Nephron (organoid): Measurements from ENCODE around the gene FNBP1.

Source experiments
- H3K27ac Mint-ChIP-seq, 3 experiments: 2 replicates each; pipeline ENCODE4 v1.8.0; 2020; ENCODE audit warnings: mixed read lengths in 3 of 3, mild to moderate bottlenecking in 2 of 3, moderate library complexity in 1 of 3
- H3K27me3 Mint-ChIP-seq: 2 replicates; pipeline ENCODE4 v1.8.0; 2021; ENCODE audit warnings: low read depth, mild to moderate bottlenecking, moderate library complexity, mixed read lengths
- H3K36me3 Mint-ChIP-seq: 2 replicates; pipeline ENCODE4 v1.8.0; 2020; ENCODE audit warnings: low read depth, mixed read lengths
- H3K4me1 Mint-ChIP-seq: 2 replicates; pipeline ENCODE4 v1.8.0; 2020; ENCODE audit warnings: mixed read lengths
- H3K4me3 Mint-ChIP-seq, 3 experiments: 2 replicates each; pipeline ENCODE4 v1.8.0; 2020; ENCODE audit warnings: mild to moderate bottlenecking in 3 of 3, mixed read lengths in 3 of 3, moderate library complexity in 2 of 3
- H3K9me3 Mint-ChIP-seq: 2 replicates; pipeline ENCODE4 v1.8.0; 2020; ENCODE audit warnings: mixed read lengths
- TF ChIP-seq, protein P1 (sequence below), 3 experiments: fragments of 200-600 bp; sonication (generic); IDR thresholded peaks; one replicate each; pipeline ENCODE4 v1.5.0; 2021; ENCODE audit warnings: antibody characterized with exemption in 3 of 3; ENCODE audit not compliant: unreplicated experiment in 3 of 3

The FNBP1 gene

GRCh38 chr9:129858167-129858962, 184.6 kb downstream of the FNBP1 start:
- Mint-ChIP-seq H3K27me3 (peaks cover under 1% of the 10 kb centered on the region), H3K4me3 (no peak overlapping the region), H3K36me3 (peaks cover 41% of the 10 kb centered on the region), H3K9me3 (no peaks in the 10 kb centered on the region), H3K4me1 (no peaks in the 10 kb centered on the region), H3K27ac (no peak overlapping the region)
- TF ChIP-seq, protein P1, sequence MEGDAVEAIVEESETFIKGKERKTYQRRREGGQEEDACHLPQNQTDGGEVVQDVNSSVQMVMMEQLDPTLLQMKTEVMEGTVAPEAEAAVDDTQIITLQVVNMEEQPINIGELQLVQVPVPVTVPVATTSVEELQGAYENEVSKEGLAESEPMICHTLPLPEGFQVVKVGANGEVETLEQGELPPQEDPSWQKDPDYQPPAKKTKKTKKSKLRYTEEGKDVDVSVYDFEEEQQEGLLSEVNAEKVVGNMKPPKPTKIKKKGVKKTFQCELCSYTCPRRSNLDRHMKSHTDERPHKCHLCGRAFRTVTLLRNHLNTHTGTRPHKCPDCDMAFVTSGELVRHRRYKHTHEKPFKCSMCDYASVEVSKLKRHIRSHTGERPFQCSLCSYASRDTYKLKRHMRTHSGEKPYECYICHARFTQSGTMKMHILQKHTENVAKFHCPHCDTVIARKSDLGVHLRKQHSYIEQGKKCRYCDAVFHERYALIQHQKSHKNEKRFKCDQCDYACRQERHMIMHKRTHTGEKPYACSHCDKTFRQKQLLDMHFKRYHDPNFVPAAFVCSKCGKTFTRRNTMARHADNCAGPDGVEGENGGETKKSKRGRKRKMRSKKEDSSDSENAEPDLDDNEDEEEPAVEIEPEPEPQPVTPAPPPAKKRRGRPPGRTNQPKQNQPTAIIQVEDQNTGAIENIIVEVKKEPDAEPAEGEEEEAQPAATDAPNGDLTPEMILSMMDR (IDR thresholded peaks at IDR 0.05; ENCODE audit: unreplicated experiment in 3 of 3), result no peak

GRCh38 chr9:129857207-129857606, 185.8 kb downstream of the FNBP1 start:
- Mint-ChIP-seq H3K9me3 (no peaks in the 10 kb centered on the region), H3K27me3 (no peaks in the 10 kb centered on the region), H3K36me3 (peaks cover 44% of the 10 kb centered on the region), H3K4me1 (no peaks in the 10 kb centered on the region), H3K4me3 (no peak overlapping the region), H3K27ac (no peak overlapping the region)
- TF ChIP-seq, protein P1 (IDR thresholded peaks at IDR 0.05; ENCODE audit: unreplicated experiment in 3 of 3), result no peak

GRCh38 chr9:129854588-129855110, 188.3 kb downstream of the FNBP1 start:
- Mint-ChIP-seq H3K27ac (no peak overlapping the region), H3K4me3 (no peak overlapping the region), H3K4me1 (peaks cover 5% of the 10 kb centered on the region), H3K9me3 (no peaks in the 10 kb centered on the region), H3K27me3 (no peaks in the 10 kb centered on the region), H3K36me3 (peaks cover 52% of the 10 kb centered on the region)
- TF ChIP-seq, protein P1 (IDR thresholded peaks at IDR 0.05; ENCODE audit: unreplicated experiment in 3 of 3), result no peak

- H3K9me3 Mint-ChIP-seq, result no peaks in the 10 kb centered on the region
- H3K27ac Mint-ChIP-seq, result no peak overlapping the region
Observed at GRCh38 chr9:129853614-129854013, 189.4 kb downstream of the FNBP1 start.

GRCh38 chr9:129852579-129852978, 190.4 kb downstream of the FNBP1 start:
- TF ChIP-seq, protein P1 (IDR thresholded peaks at IDR 0.05; ENCODE audit: unreplicated experiment in 3 of 3), result no peak

More at GRCh38 chr9:129853614-129854013, 189.4 kb downstream of the FNBP1 start:
- H3K27me3 Mint-ChIP-seq, result no peaks in the 10 kb centered on the region
- TF ChIP-seq, protein P1 (IDR thresholded peaks at IDR 0.05; ENCODE audit: unreplicated experiment in 3 of 3), result no peak
- peaks cover 5% of the 10 kb centered on the region for H3K4me1 Mint-ChIP-seq
- peaks cover 52% of the 10 kb centered on the region for H3K36me3 Mint-ChIP-seq
- no peak overlapping the region for H3K4me3 Mint-ChIP-seq

More at GRCh38 chr9:129852579-129852978, 190.4 kb downstream of the FNBP1 start:
- H3K27me3 Mint-ChIP-seq, result no peaks in the 10 kb centered on the region
- H3K4me1 Mint-ChIP-seq, result peaks cover 5% of the 10 kb centered on the region
- peaks cover 52% of the 10 kb centered on the region for H3K36me3 Mint-ChIP-seq
- no peaks in the 10 kb centered on the region for H3K9me3 Mint-ChIP-seq
- H3K27ac Mint-ChIP-seq, result no peak overlapping the region
- H3K4me3 Mint-ChIP-seq, result no peak overlapping the region
